HEK293 (cell line): ENCODE results near the gene DLGAP4.

Experiments
- BCL11A ChIP-seq: fragments of 450-650 bp; formaldehyde crosslinking; IDR thresholded peaks from 2 replicates; pipeline ENCODE4 v1.5.1; 2016; ENCODE audit warnings: low read depth, missing biosample characterization, missing genetic modification characterization
- GLIS1 ChIP-seq: fragments of 450-650 bp; formaldehyde crosslinking; IDR thresholded peaks from 2 replicates; pipeline ENCODE4 v1.5.1; 2016; ENCODE audit warnings: missing biosample characterization, missing genetic modification characterization
- KLF10 ChIP-seq: fragments of 450-650 bp; IDR thresholded peaks from 2 replicates; pipeline ENCODE4 v1.5.1; 2018; ENCODE audit warnings: missing biosample characterization, mild to moderate bottlenecking, missing genetic modification characterization
- KLF8 ChIP-seq: fragments of 450-650 bp; formaldehyde crosslinking; IDR thresholded peaks from 2 replicates; pipeline ENCODE4 v1.5.1; 2016; ENCODE audit warnings: missing biosample characterization, missing genetic modification characterization
- PRDM4 ChIP-seq: fragments of 450-650 bp; formaldehyde crosslinking; IDR thresholded peaks from 2 replicates; pipeline ENCODE4 v1.5.1; 2017; ENCODE audit warnings: missing biosample characterization, missing genetic modification characterization
- SCRT1 ChIP-seq: fragments of 450-650 bp; formaldehyde crosslinking; IDR thresholded peaks from 2 replicates; pipeline ENCODE4 v1.5.1; 2016; ENCODE audit warnings: missing biosample characterization, missing genetic modification characterization, borderline replicate concordance
- SP2 ChIP-seq: fragments of 450-650 bp; formaldehyde crosslinking; IDR thresholded peaks from 2 replicates; pipeline ENCODE4 v1.5.1; 2016; ENCODE audit warnings: missing biosample characterization, missing genetic modification characterization
- SP7 ChIP-seq: fragments of 450-650 bp; formaldehyde crosslinking; IDR thresholded peaks from 2 replicates; pipeline ENCODE4 v1.5.1; 2016; ENCODE audit warnings: missing biosample characterization, missing genetic modification characterization
- TCF7L2 ChIP-seq: IDR thresholded peaks from 2 replicates; pipeline ENCODE4 v1.6.1; 2011; ENCODE audit warnings: low read depth, mild to moderate bottlenecking, inconsistent platforms, low read length, moderate library complexity, borderline replicate concordance
- TRIM28 ChIP-seq: IDR thresholded peaks from 2 replicates; pipeline ENCODE4 v1.6.1; 2011; ENCODE audit warnings: low read length, control low read depth, borderline replicate concordance
- WT1 ChIP-seq: fragments of 450-650 bp; formaldehyde crosslinking; IDR thresholded peaks from 2 replicates; pipeline ENCODE4 v1.5.1; 2016; ENCODE audit warnings: missing biosample characterization, missing genetic modification characterization
- YY2 ChIP-seq: fragments of 450-650 bp; formaldehyde crosslinking; IDR thresholded peaks from 2 replicates; pipeline ENCODE4 v1.5.1; 2016; ENCODE audit warnings: missing biosample characterization, missing genetic modification characterization
- ZFP3 ChIP-seq: fragments of 450-650 bp; formaldehyde crosslinking; IDR thresholded peaks from 2 replicates; pipeline ENCODE4 v1.5.1; 2016; ENCODE audit warnings: low read depth, missing biosample characterization, missing genetic modification characterization
- ZIC2 ChIP-seq: fragments of 450-650 bp; formaldehyde crosslinking; IDR thresholded peaks from 2 replicates; pipeline ENCODE4 v1.5.1; 2016; ENCODE audit warnings: missing biosample characterization, missing genetic modification characterization
- ZNF138 ChIP-seq: fragments of 450-650 bp; formaldehyde crosslinking; IDR thresholded peaks from 2 replicates; pipeline ENCODE4 v1.5.1; 2016; ENCODE audit warnings: missing biosample characterization, missing genetic modification characterization, borderline replicate concordance
- ZNF140 ChIP-seq: fragments of 450-650 bp; formaldehyde crosslinking; IDR thresholded peaks from 2 replicates; pipeline ENCODE4 v1.5.1; 2016; ENCODE audit warnings: missing biosample characterization, missing genetic modification characterization
- ZNF2 ChIP-seq: fragments of 450-650 bp; formaldehyde crosslinking; IDR thresholded peaks from 2 replicates; pipeline ENCODE4 v1.5.1; 2016; ENCODE audit warnings: missing biosample characterization, missing genetic modification characterization
- ZNF394 ChIP-seq: fragments of 450-650 bp; formaldehyde crosslinking; IDR thresholded peaks from 2 replicates; pipeline ENCODE4 v1.5.1; 2016; ENCODE audit warnings: missing biosample characterization, missing genetic modification characterization, mild to moderate bottlenecking, moderate library complexity, borderline replicate concordance
- ZNF404 ChIP-seq: fragments of 450-650 bp; formaldehyde crosslinking; IDR thresholded peaks from 2 replicates; pipeline ENCODE4 v1.5.1; 2017; ENCODE audit warnings: missing biosample characterization, missing genetic modification characterization
- ZNF521 ChIP-seq: fragments of 450-650 bp; formaldehyde crosslinking; IDR thresholded peaks from 2 replicates; pipeline ENCODE4 v1.5.1; 2017; ENCODE audit warnings: missing biosample characterization, mild to moderate bottlenecking, missing genetic modification characterization
- ZNF529 ChIP-seq: fragments of 450-650 bp; formaldehyde crosslinking; IDR thresholded peaks from 2 replicates; pipeline ENCODE4 v1.5.1; 2017; ENCODE audit warnings: missing genetic modification characterization, missing biosample characterization; ENCODE audit not compliant: insufficient replicate concordance
- ZNF560 ChIP-seq: fragments of 450-650 bp; formaldehyde crosslinking; IDR thresholded peaks from 2 replicates; pipeline ENCODE4 v1.5.1; 2017; ENCODE audit warnings: missing biosample characterization, missing genetic modification characterization, borderline replicate concordance
- ZNF660 ChIP-seq: fragments of 450-650 bp; IDR thresholded peaks from 2 replicates; pipeline ENCODE4 v1.5.1; 2018; ENCODE audit warnings: missing biosample characterization, mild to moderate bottlenecking, missing genetic modification characterization
- ZNF677 ChIP-seq: fragments of 450-650 bp; IDR thresholded peaks from 2 replicates; pipeline ENCODE4 v1.5.0; 2018; ENCODE audit warnings: missing biosample characterization, mild to moderate bottlenecking, missing genetic modification characterization, moderate library complexity
- ZNF701 ChIP-seq: fragments of 450-650 bp; formaldehyde crosslinking; IDR thresholded peaks from 2 replicates; pipeline ENCODE4 v1.5.1; 2016; ENCODE audit warnings: missing biosample characterization, missing genetic modification characterization
- ZNF768 ChIP-seq: fragments of 450-650 bp; formaldehyde crosslinking; IDR thresholded peaks from 2 replicates; pipeline ENCODE4 v1.5.1; 2018; ENCODE audit warnings: missing biosample characterization, mild to moderate bottlenecking, missing genetic modification characterization
- ZSCAN30 ChIP-seq: fragments of 450-650 bp; IDR thresholded peaks from 2 replicates; pipeline ENCODE4 v1.5.1; 2018; ENCODE audit warnings: missing biosample characterization, mild to moderate bottlenecking, missing genetic modification characterization, moderate library complexity
- TF ChIP-seq, protein P1 (sequence below): fragments of 450-650 bp; formaldehyde crosslinking; conservative IDR thresholded peaks from 2 replicates; pipeline ENCODE4 v1.5.1; 2016; ENCODE audit warnings: low read depth, missing biosample characterization, missing genetic modification characterization
- TF ChIP-seq, protein P2 (sequence below): fragments of 450-650 bp; formaldehyde crosslinking; IDR thresholded peaks from 2 replicates; pipeline ENCODE4 v1.5.1; 2016; ENCODE audit warnings: missing biosample characterization, missing genetic modification characterization, low read depth
- TF ChIP-seq, protein P3 (sequence below): sonication (generic); formaldehyde crosslinking; IDR thresholded peaks from 2 replicates; pipeline ENCODE4 v1.8.1; 2022; ENCODE audit warnings: mild to moderate bottlenecking, moderate library complexity, missing genetic modification reagents
- TF ChIP-seq, protein P4 (sequence below): fragments of 450-650 bp; formaldehyde crosslinking; IDR thresholded peaks from 2 replicates; pipeline ENCODE4 v1.5.1; 2016; ENCODE audit warnings: missing biosample characterization, missing genetic modification characterization

Gene DLGAP4

DNA sequence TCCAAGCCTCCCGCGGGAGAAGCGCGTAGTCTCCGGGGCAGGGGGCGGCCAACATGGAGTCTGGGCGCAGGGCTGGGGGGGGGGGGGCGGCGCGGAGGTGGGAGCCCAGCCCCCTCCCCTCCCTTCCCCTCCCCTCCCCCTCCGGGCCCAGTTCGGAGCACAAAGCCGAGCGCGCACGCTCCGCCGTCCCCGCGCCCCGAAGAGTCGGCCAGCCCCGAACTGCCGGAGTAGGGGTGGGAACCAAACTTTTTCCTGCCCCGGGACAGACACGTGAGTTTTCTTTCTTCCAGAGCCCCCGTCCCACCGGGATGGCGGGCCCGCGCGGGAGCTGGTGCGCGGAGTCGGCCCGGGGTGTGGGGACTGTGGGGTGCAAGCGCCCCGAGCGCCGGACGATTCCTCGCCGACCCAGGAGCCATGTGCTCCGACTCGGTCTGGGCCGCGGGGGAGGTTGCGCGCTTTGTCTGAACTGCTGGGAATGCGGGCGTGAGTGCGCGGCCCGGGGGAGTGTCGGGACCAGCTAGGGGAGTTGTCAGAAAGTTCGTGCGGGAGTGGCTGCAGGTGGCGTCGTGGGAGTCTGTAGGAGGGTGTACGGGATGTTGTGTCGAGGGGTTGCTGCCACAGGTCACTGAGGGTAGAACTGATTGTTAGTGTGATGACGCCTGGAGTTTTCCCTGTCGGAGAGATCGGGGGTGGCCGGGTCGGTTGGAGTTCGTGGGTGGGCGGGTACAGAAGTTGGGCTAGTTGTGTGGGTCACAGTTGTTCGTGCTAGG, 268.4 kb downstream of the DLGAP4 start (continued):
- TF ChIP-seq ZNF529 (tag by site-specific recombination) (no peak), YY2 (tag by site-specific recombination) (no peak), WT1 (tag by site-specific recombination) (peak; percentile 93), ZNF701 (tag by site-specific recombination) (no peak), KLF8 (tag by site-specific recombination) (peak; percentile 71; the same call in 1 of the 2 replicates), SCRT1 (peak; percentile 56), ZNF768 (no peak), ZNF560 (tag by site-specific recombination) (no peak), ZNF677 (no peak), ZNF660 (tag by site-specific recombination) (no peak), PRDM4 (0 out of 2 replicates have a peak, but pooled peaks have one; percentile 8), ZNF404 (tag by site-specific recombination) (no peak), GLIS1 (peak; percentile 100), ZNF521 (tag by site-specific recombination) (no peak), SP2 (peak; percentile 77), BCL11A (no peak), ZNF2 (tag by site-specific recombination) (0 out of 2 replicates have a peak, but pooled peaks have one; percentile 25), ZNF140 (tag by site-specific recombination) (no peak), ZIC2 (tag by site-specific recombination) (peak; percentile 81), TRIM28 (no peak), KLF10 (tag by site-specific recombination) (peak; percentile 60), SP7 (tag by site-specific recombination) (peak; percentile 74; the same call in 1 of the 2 replicates), ZNF138 (tag by site-specific recombination) (no peak), ZSCAN30 (0 out of 2 replicates have a peak, but pooled peaks have one; percentile 46), ZNF394 (tag by site-specific recombination) (peak; percentile 23; the same call in 1 of the 2 replicates), TCF7L2 (no peak), ZFP3 (tag by site-specific recombination) (no peak)
- TF ChIP-seq, protein P1, sequence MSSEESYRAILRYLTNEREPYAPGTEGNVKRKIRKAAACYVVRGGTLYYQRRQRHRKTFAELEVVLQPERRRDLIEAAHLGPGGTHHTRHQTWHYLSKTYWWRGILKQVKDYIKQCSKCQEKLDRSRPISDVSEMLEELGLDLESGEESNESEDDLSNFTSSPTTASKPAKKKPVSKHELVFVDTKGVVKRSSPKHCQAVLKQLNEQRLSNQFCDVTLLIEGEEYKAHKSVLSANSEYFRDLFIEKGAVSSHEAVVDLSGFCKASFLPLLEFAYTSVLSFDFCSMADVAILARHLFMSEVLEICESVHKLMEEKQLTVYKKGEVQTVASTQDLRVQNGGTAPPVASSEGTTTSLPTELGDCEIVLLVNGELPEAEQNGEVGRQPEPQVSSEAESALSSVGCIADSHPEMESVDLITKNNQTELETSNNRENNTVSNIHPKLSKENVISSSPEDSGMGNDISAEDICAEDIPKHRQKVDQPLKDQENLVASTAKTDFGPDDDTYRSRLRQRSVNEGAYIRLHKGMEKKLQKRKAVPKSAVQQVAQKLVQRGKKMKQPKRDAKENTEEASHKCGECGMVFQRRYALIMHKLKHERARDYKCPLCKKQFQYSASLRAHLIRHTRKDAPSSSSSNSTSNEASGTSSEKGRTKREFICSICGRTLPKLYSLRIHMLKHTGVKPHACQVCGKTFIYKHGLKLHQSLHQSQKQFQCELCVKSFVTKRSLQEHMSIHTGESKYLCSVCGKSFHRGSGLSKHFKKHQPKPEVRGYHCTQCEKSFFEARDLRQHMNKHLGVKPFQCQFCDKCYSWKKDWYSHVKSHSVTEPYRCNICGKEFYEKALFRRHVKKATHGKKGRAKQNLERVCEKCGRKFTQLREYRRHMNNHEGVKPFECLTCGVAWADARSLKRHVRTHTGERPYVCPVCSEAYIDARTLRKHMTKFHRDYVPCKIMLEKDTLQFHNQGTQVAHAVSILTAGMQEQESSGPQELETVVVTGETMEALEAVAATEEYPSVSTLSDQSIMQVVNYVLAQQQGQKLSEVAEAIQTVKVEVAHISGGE (tag by site-specific recombination) = peak; percentile 50; the same call in 1 of the 2 replicates
- TF ChIP-seq, protein P2, sequence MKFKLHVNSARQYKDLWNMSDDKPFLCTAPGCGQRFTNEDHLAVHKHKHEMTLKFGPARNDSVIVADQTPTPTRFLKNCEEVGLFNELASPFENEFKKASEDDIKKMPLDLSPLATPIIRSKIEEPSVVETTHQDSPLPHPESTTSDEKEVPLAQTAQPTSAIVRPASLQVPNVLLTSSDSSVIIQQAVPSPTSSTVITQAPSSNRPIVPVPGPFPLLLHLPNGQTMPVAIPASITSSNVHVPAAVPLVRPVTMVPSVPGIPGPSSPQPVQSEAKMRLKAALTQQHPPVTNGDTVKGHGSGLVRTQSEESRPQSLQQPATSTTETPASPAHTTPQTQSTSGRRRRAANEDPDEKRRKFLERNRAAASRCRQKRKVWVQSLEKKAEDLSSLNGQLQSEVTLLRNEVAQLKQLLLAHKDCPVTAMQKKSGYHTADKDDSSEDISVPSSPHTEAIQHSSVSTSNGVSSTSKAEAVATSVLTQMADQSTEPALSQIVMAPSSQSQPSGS (tag by site-specific recombination) = no peak
- TF ChIP-seq, protein P3, sequence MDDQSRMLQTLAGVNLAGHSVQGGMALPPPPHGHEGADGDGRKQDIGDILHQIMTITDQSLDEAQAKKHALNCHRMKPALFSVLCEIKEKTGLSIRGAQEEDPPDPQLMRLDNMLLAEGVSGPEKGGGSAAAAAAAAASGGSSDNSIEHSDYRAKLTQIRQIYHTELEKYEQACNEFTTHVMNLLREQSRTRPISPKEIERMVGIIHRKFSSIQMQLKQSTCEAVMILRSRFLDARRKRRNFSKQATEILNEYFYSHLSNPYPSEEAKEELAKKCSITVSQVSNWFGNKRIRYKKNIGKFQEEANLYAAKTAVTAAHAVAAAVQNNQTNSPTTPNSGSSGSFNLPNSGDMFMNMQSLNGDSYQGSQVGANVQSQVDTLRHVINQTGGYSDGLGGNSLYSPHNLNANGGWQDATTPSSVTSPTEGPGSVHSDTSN (CRISPR knock-in tag) = no peak
- TF ChIP-seq, protein P4, sequence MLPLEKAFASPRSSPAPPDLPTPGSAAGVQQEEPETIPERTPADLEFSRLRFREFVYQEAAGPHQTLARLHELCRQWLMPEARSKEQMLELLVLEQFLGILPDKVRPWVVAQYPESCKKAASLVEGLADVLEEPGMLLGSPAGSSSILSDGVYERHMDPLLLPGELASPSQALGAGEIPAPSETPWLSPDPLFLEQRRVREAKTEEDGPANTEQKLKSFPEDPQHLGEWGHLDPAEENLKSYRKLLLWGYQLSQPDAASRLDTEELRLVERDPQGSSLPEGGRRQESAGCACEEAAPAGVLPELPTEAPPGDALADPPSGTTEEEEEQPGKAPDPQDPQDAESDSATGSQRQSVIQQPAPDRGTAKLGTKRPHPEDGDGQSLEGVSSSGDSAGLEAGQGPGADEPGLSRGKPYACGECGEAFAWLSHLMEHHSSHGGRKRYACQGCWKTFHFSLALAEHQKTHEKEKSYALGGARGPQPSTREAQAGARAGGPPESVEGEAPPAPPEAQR (tag by site-specific recombination) = no peak
